GM19328 (cell line): ENCODE data around the gene C4orf36.

Experiments used
- ATAC-seq: cut with Tn5 transposase; IDR thresholded peaks from one replicate; pipeline ENCODE4 v1.9.1; 2021; ENCODE audit warnings: mild to moderate bottlenecking, moderate library complexity; ENCODE audit not compliant: unreplicated experiment

C4orf36 gene

GRCh38 chr4:86891762-86892635 lies at the start of gene C4orf36:
Gene C4orf36 (minus strand): TSS chr4:86892422. CDS start chr4:86891520, 902 bp downstream.
- peak; percentile 58 for ATAC-seq

GRCh38 chr4:86940920-86941460 lies 48.8 kb upstream of the C4orf36 start:
- ATAC-seq = no peak

- peak; percentile 55 for ATAC-seq
These were observed 47.7 kb upstream of the C4orf36 start for GRCh38 chr4:86939729-86940575.

- no peak for ATAC-seq
These were observed 46.7 kb upstream of the C4orf36 start for GRCh38 chr4:86938771-86939520.

GRCh38 chr4:86935853-86936733 lies 43.9 kb upstream of the C4orf36 start:
- peak; percentile 20 for ATAC-seq

GRCh38 chr4:86935566-86935852 lies 43.3 kb upstream of the C4orf36 start:
- no peak for ATAC-seq

- peak; percentile 50 for ATAC-seq
These were observed 42.7 kb upstream of the C4orf36 start, which contains the start of gene AFF1 for GRCh38 chr4:86934771-86935565. Gene AFF1 (plus strand): TSS chr4:86935011. CDS start chr4:86948534, 13,523 bp downstream.

- ATAC-seq = no peak
These were observed 42.0 kb upstream of the C4orf36 start for GRCh38 chr4:86934147-86934770.

- no peak for ATAC-seq
These were observed 36.4 kb upstream of the C4orf36 start for GRCh38 chr4:86928400-86929255.

- no peak for ATAC-seq
These were observed 35.7 kb upstream of the C4orf36 start for GRCh38 chr4:86927843-86928395.

- ATAC-seq = no peak
These were observed 34.3 kb upstream of the C4orf36 start for GRCh38 chr4:86926435-86927086.

GRCh38 chr4:86924811-86925210 lies 32.6 kb upstream of the C4orf36 start:
- ATAC-seq = no peak

- ATAC-seq = no peak
These were observed 29.5 kb upstream of the C4orf36 start for GRCh38 chr4:86921608-86922252.

GRCh38 chr4:86919561-86920223 lies 27.5 kb upstream of the C4orf36 start:
- no peak for ATAC-seq

- ATAC-seq = no peak
These were observed 26.4 kb upstream of the C4orf36 start for GRCh38 chr4:86918539-86919072.
